Germinal center (tissue), 1 donor: ENCODE measurements around the gene AKR1D1.

Experiments used
- DNase-seq: peaks from one replicate; pipeline ENCODE4 v3.0.0; 2012; ENCODE audit warnings: mixed read lengths, low spot score

AKR1D1 gene

DNA sequence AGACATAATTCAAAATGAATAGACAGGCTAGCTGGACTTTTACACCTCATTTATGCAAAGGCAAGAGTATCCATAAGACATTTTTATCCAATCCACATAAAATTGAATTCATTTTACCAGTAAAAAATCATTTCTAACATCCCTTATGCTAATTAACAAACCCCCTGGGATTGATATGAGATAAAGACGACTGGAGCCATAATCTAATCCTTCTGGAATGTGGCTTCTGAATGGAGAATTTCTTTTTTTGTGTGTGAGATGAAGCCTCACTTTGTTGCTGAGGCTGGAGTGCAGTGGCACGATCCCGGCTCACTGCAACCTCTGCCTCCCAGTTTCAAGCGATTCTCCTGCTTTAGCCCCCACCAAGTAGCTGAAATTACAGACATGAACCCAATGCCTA is 90.4 kb downstream of the AKR1D1 start:
- no peak for DNase-seq

DNA sequence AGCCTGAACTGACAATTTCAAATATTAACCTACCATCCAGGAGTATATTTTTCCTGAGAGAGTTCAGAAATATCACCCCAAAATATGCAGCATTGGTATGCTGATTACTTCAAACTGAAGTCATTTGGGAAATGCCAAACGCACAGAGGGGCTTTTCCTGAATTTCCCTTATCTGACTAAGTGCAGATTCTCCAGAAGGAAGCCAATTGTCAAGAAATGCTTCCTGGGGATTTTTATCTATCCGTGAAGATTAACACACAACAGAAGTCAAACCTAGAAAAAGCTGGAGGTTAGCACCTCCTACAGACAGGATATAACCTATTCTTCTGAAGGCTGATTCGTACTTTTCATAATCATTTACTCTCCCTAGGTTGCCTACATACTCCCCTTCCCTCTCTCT is 91.0 kb downstream of the AKR1D1 start:
- DNase-seq, result no peak

GRCh38 chr7:138167869-138168296 is 91.6 kb downstream of the AKR1D1 start:
- no peak for DNase-seq
